H1 (cell line): Measurements from ENCODE around the gene ITPR3.

Experiments
- CREB1 ChIP-seq: IDR thresholded peaks from 2 replicates; pipeline ENCODE4 v1.6.1; 2012; ENCODE audit warnings: inconsistent platforms
- EZH2 ChIP-seq: fragments of 200-600 bp; sonication (generic); IDR thresholded peaks from 2 replicates; pipeline ENCODE4 v1.7.1; 2012; ENCODE audit warnings: low read depth, mild to moderate bottlenecking, moderate library complexity, low read length, inconsistent platforms; ENCODE audit not compliant: severe bottlenecking
- MAFK ChIP-seq: IDR thresholded peaks from 2 replicates; pipeline ENCODE4 v1.6.1; 2012; ENCODE audit warnings: low read depth, mild to moderate bottlenecking, improper control_type of control experiment, low read length
- POLR2A ChIP-seq, 2 experiments: IDR thresholded peaks; 1 replicate in 1 of 2; 2 replicates in 1 of 2; pipeline ENCODE4 v1.6.1; 2011; ENCODE audit warnings: low read depth in 2 of 2, low read length in 2 of 2, mild to moderate bottlenecking in 2 of 2; ENCODE audit errors: control extremely low read depth in 1 of 2
- RXRA ChIP-seq: IDR thresholded peaks from 2 replicates; pipeline ENCODE4 v1.6.1; 2011; ENCODE audit warnings: low read depth, mild to moderate bottlenecking, low read length, moderate library complexity; ENCODE audit not compliant: insufficient read depth
- SP1 ChIP-seq: IDR thresholded peaks from 2 replicates; pipeline ENCODE4 v1.6.1; 2011; ENCODE audit warnings: low read depth, low read length
- TEAD4 ChIP-seq: IDR thresholded peaks from 2 replicates; pipeline ENCODE4 v1.6.1; 2012; ENCODE audit warnings: low read depth, low read length, inconsistent platforms, mixed read lengths
- TF ChIP-seq, protein P1 (sequence below): IDR thresholded peaks from 2 replicates; pipeline ENCODE4 v1.6.1; 2012; ENCODE audit warnings: inconsistent platforms
- TF ChIP-seq, protein P2 (sequence below), 3 experiments: IDR thresholded peaks; 1 replicate in 2 of 3; 2 replicates in 1 of 3; pipeline versions ENCODE4 v1.5.1 to v1.6.1; 2011; ENCODE audit warnings: low read length in 3 of 3, mild to moderate bottlenecking in 3 of 3, inconsistent platforms in 2 of 3, low read depth in 1 of 3, moderate library complexity in 1 of 3; ENCODE audit not compliant: insufficient read depth in 1 of 3; ENCODE audit errors: control extremely low read depth in 1 of 3

DNA sequence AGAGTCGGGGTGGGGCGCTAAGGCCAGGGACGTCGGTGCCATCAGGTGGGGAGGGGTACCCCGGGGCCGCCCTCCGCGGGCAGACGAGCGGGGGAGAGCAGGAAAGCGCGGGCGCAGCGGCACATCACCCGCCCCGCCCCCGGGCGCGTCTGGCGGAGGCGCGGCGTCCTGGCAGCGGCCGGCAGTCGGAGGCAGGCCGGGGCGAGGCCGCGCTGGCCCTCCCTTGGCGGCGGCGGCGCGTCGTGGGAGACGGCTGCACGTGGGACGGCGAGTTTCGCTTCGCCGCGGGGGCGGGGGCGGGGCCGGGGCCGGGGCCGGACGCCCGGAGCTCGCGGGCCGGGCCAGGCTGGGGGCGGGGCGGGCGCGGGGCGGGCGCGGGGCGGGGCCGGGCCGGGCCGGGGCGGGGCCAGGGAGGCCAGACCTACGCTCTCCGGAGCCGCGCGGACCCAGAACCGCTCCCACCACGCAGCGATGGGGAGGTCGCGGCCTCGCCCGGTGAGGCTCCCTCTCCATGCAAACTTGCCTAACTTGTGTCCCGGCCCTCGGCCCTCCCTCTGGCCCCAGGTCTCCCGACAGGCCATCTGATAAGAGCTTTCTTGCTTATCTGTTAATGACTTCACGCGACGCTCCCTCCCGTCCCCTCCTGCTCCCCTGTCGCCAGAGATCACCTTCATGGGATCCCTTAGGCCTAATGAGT, 12.5 kb downstream of the ITPR3 start:
- no peak for TF ChIP-seq POLR2A (IDR thresholded peaks at IDR 0.05; ENCODE audit: control extremely low read depth in 1 of 2, low read depth in 2 of 2, low read length in 2 of 2)
- TF ChIP-seq, protein P1, sequence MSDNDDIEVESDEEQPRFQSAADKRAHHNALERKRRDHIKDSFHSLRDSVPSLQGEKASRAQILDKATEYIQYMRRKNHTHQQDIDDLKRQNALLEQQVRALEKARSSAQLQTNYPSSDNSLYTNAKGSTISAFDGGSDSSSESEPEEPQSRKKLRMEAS: peak; percentile 26; the same call in 1 of the 2 replicates
- TF ChIP-seq, protein P2, sequence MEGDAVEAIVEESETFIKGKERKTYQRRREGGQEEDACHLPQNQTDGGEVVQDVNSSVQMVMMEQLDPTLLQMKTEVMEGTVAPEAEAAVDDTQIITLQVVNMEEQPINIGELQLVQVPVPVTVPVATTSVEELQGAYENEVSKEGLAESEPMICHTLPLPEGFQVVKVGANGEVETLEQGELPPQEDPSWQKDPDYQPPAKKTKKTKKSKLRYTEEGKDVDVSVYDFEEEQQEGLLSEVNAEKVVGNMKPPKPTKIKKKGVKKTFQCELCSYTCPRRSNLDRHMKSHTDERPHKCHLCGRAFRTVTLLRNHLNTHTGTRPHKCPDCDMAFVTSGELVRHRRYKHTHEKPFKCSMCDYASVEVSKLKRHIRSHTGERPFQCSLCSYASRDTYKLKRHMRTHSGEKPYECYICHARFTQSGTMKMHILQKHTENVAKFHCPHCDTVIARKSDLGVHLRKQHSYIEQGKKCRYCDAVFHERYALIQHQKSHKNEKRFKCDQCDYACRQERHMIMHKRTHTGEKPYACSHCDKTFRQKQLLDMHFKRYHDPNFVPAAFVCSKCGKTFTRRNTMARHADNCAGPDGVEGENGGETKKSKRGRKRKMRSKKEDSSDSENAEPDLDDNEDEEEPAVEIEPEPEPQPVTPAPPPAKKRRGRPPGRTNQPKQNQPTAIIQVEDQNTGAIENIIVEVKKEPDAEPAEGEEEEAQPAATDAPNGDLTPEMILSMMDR (IDR thresholded peaks at IDR 0.05; ENCODE audit: control extremely low read depth in 1 of 3, insufficient read depth in 1 of 3, low read depth in 1 of 3, low read length in 3 of 3): no peak
- TF ChIP-seq EZH2: no peak
- TF ChIP-seq MAFK: no peak
- no peak for TF ChIP-seq CREB1
- no peak for TF ChIP-seq RXRA
- TF ChIP-seq SP1: no peak
- TF ChIP-seq TEAD4: no peak
